Cardiac fibroblast (primary cell): Measurements from ENCODE around the gene PRAME.
"Not testable (repeated sequence)": the region's sequence is repeated elsewhere in the genome, so short reads cannot be mapped to it uniquely, and the experiment has no call there.

Experiments used
- DNase-seq, 2 donors: peaks; one replicate each; pipeline versions ENCODE4 v3.0.0 to v3.0.0-alpha.2; 2010; ENCODE audit warnings: low read depth in 2 of 2
- H3K4me3 ChIP-seq, 2 donors: replicated peaks in 1 of 2; 1 replicate in 1 of 2; 2 replicates in 1 of 2; pipeline ENCODE4 v1.5.1; 2011; ENCODE audit warnings: low read depth in 2 of 2, low read length in 2 of 2, mild to moderate bottlenecking in 2 of 2, moderate library complexity in 1 of 2
- CTCF ChIP-seq: IDR thresholded peaks from one replicate; pipeline ENCODE4 v1.5.1; 2011; ENCODE audit warnings: low read depth, mild to moderate bottlenecking, low read length, inconsistent platforms

The PRAME gene

GRCh38 chr22:22558972-22559603, at the start of gene PRAME:
PRAME (minus strand) TSS chr22:22559265; CDS start chr22:22556832, 2,433 bp downstream.
- DNase-seq = peak; percentile 27 to 61
- TF ChIP-seq CTCF = peak; percentile 80
- no peak within 1 kb of the TSS for H3K4me3 ChIP-seq

- not testable (repeated sequence) for H3K4me3 ChIP-seq, DNase-seq
Observed at GRCh38 chr22:22608022-22608421, 49.0 kb upstream of the PRAME start.

GRCh38 chr22:22605074-22605404, 46.0 kb upstream of the PRAME start:
- no peak overlapping the region for H3K4me3 ChIP-seq
- DNase-seq = no peak
- TF ChIP-seq CTCF = no peak

- TF ChIP-seq CTCF = no peak
- H3K4me3 ChIP-seq = no peak overlapping the region
Observed at GRCh38 chr22:22604326-22605073, 45.4 kb upstream of the PRAME start.

GRCh38 chr22:22603470-22603947, 44.4 kb upstream of the PRAME start:
- DNase-seq = no peak
- H3K4me3 ChIP-seq = no peak overlapping the region
- TF ChIP-seq CTCF = no peak

More at GRCh38 chr22:22604326-22605073, 45.4 kb upstream of the PRAME start:
- DNase-seq = no peak

GRCh38 chr22:22600531-22601261, 41.6 kb upstream of the PRAME start:
- H3K4me3 ChIP-seq = no peak overlapping the region
- no peak for TF ChIP-seq CTCF

GRCh38 chr22:22599248-22599647, 40.2 kb upstream of the PRAME start:
- DNase-seq = no peak
- no peak overlapping the region for H3K4me3 ChIP-seq
- TF ChIP-seq CTCF = no peak

More at GRCh38 chr22:22600531-22601261, 41.6 kb upstream of the PRAME start:
- no peak for DNase-seq
